ENCODE data around the gene ARHGEF17. TPM values are rescaled to one million over a fixed set of nuclear protein-coding genes. Genes with fewer than 3 reads are reported as not detected.

ARHGEF17 gene
- polyA plus RNA-seq, 2 of the 4 experiments (the other 2 are of a cell fraction), result 7.0 to 16.2 TPM

DNA sequence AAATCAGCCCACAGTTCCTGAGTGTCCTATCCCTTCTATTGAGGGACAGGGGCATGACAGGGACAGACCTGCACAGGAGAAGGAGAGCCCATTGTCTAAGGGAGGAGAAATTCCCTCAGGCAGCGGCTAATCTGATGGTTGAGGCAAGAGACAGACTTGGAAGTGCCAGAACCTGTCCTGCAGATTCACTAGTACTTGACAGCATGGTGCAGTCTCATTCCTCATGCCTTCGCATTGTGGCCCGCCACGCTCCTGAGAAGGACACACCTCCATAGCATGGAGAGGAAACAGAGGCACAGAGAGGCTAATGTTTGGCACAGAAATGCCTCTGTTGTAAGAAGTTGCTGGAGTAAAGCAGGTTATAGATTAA, 32.7 kb upstream of the ARHGEF17 start:
- Histone ChIP-seq H3K4me3 (no peak overlapping the region), H3K4me2 (no peak overlapping the region), H3K27ac (peak overlapping the region in 1 of 2 experiments; percentile 91; a peak in 1 of 6 replicates), H3K4me1 (peaks cover 42% of the 10 kb centered on the region), H3K9me3 (no peaks in the 10 kb centered on the region)
- ChIA-PET CTCF (interaction anchor here (0.7 to 16.0 kb wide), 5 partner anchors 12 to 444 kb away, joined by 3 to 224 read pairs (median 3); no protein-coding TSS in a partner anchor), POLR2A (no interaction called here)
- ATAC-seq (no peak), FAIRE-seq (no peak), DNase-seq (ENCODE audit: low read depth in 1 of 2, low spot score in 1 of 2) (no peak)
- TF ChIP-seq MAFK (IDR thresholded peaks at IDR 0.05; ENCODE audit: partially characterized antibody) (no peak), MAX (IDR thresholded peaks at IDR 0.05) (no peak), CHD2 (IDR thresholded peaks at IDR 0.05; ENCODE audit: low read length, partially characterized antibody) (no peak), RNF2 (IDR thresholded peaks at IDR 0.05; ENCODE audit: borderline replicate concordance, low read depth) (no peak), ELK1 (IDR thresholded peaks at IDR 0.05; ENCODE audit: low read depth, low read length) (no peak), CEBPB (IDR thresholded peaks at IDR 0.05) (no peak), CBX8 (IDR thresholded peaks at IDR 0.05) (no peak), RCOR1 (IDR thresholded peaks at IDR 0.05; ENCODE audit: low read depth, low read length) (no peak), JUN (IDR thresholded peaks at IDR 0.05) (no peak), EHF (CRISPR knock-in tag; IDR thresholded peaks at IDR 0.05) (no peak), KDM1A (IDR thresholded peaks at IDR 0.05; ENCODE audit: low read depth) (no peak), ZSCAN20 (CRISPR knock-in tag; IDR thresholded peaks at IDR 0.05) (no peak), KDM5A (IDR thresholded peaks at IDR 0.05) (no peak), GATA3 (IDR thresholded peaks at IDR 0.05; ENCODE audit: borderline replicate concordance) (no peak), ZNF302 (CRISPR knock-in tag; IDR thresholded peaks at IDR 0.05) (no peak), EP300 (IDR thresholded peaks at IDR 0.05) (no peak), MYC (IDR thresholded peaks at IDR 0.05; ENCODE audit: borderline replicate concordance, low read length) (no peak)
- TF ChIP-seq, protein P1, sequence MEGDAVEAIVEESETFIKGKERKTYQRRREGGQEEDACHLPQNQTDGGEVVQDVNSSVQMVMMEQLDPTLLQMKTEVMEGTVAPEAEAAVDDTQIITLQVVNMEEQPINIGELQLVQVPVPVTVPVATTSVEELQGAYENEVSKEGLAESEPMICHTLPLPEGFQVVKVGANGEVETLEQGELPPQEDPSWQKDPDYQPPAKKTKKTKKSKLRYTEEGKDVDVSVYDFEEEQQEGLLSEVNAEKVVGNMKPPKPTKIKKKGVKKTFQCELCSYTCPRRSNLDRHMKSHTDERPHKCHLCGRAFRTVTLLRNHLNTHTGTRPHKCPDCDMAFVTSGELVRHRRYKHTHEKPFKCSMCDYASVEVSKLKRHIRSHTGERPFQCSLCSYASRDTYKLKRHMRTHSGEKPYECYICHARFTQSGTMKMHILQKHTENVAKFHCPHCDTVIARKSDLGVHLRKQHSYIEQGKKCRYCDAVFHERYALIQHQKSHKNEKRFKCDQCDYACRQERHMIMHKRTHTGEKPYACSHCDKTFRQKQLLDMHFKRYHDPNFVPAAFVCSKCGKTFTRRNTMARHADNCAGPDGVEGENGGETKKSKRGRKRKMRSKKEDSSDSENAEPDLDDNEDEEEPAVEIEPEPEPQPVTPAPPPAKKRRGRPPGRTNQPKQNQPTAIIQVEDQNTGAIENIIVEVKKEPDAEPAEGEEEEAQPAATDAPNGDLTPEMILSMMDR (IDR thresholded peaks at IDR 0.05), result no peak
- 94% methylated on average over 4 of the region's 4 CpGs for WGBS (ENCODE audit: missing lambda C conversion rate)

DNA sequence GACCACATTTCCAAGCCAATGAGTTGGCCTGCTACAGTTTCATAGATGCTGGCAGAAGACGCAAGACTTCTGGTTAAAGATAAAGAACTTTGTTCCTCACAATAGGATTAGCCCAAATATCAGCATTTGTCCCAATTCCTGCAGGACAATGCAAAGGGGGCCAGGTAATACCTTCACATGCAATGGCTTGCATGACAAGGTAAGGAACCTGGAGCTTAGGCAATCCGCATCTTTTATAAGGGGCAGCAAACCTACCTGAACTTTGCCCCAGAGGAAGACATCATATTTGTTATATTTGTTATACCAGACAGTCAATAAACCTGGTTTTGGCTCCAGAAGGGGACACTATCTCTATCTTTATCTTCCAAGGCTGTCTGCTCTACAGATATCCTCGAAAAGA, 30.6 kb upstream of the ARHGEF17 start:
- WGBS (ENCODE audit: missing lambda C conversion rate), result 90% methylated on average over 3 of the region's 3 CpGs
- no peak for TF ChIP-seq CBX8 (IDR thresholded peaks at IDR 0.05)
- TF ChIP-seq, protein P2, sequence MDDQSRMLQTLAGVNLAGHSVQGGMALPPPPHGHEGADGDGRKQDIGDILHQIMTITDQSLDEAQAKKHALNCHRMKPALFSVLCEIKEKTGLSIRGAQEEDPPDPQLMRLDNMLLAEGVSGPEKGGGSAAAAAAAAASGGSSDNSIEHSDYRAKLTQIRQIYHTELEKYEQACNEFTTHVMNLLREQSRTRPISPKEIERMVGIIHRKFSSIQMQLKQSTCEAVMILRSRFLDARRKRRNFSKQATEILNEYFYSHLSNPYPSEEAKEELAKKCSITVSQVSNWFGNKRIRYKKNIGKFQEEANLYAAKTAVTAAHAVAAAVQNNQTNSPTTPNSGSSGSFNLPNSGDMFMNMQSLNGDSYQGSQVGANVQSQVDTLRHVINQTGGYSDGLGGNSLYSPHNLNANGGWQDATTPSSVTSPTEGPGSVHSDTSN (IDR thresholded peaks at IDR 0.05), result no peak
- no peak for TF ChIP-seq REST (IDR thresholded peaks at IDR 0.05)
- TF ChIP-seq ESRRA (IDR thresholded peaks at IDR 0.05; ENCODE audit: borderline replicate concordance, low read length), result no peak
- no peak for TF ChIP-seq POLR2A (IDR thresholded peaks at IDR 0.05; ENCODE audit: low read length)
- TF ChIP-seq EP300 (IDR thresholded peaks at IDR 0.05), result no peak
- no peak for TF ChIP-seq MYC (IDR thresholded peaks at IDR 0.05; ENCODE audit: borderline replicate concordance, low read length)
- Histone ChIP-seq H3K9me3 (no peaks in the 10 kb centered on the region), H3K4me1 (peaks cover 21% of the 10 kb centered on the region), H3K27ac (no peak overlapping the region), H3K4me3 (no peak overlapping the region), H3K4me2 (no peak overlapping the region)
- DNase-seq (ENCODE audit: low read depth in 1 of 2, low spot score in 1 of 2), result no peak
- CTCF ChIA-PET, result interaction anchor here (1.5 kb wide), 1 partner anchor 20 kb away, joined by 4 read pairs; no protein-coding TSS in a partner anchor
- ATAC-seq, result no peak
- POLR2A ChIA-PET, result no interaction called here
- no peak for FAIRE-seq

All from A549 (cell line).